COLO829 (cell line): Measurements from ENCODE around the gene NTSR1.

Source experiments
- DNase-seq: peaks from one replicate; pipeline ENCODE4 v3.0.0; 2012; ENCODE audit warnings: low spot score

The NTSR1 gene

GRCh38 chr20:62740286-62741141, 31.9 kb downstream of the NTSR1 start:
- no peak for DNase-seq

DNA sequence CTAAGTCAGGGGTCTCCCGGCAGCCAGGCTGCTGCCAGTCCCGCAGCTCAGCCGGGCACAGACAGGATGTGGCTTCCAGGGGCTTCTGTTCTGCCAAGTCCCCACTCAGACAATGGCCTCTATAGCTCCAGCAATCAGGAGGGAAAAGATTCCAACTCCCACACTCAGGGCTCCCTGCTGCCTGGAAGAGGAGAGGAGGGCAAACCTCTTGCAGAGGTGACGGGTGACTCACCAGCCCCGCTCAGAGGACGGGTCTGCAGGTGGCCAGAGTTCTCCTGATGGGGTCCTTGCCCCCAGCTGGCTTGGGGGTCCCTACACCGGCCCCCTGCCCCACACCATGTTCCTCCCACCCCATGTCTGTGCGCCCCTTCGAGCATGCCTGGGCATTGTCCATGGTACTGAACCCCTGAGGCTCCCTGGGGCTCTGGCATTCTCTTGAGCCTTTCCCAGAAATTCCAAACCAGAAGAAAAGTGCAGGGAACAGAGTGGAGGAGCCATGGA, 32.6 kb downstream of the NTSR1 start:
- DNase-seq, result no peak

GRCh38 chr20:62741701-62742491, 33.3 kb downstream of the NTSR1 start:
- no peak for DNase-seq

DNA sequence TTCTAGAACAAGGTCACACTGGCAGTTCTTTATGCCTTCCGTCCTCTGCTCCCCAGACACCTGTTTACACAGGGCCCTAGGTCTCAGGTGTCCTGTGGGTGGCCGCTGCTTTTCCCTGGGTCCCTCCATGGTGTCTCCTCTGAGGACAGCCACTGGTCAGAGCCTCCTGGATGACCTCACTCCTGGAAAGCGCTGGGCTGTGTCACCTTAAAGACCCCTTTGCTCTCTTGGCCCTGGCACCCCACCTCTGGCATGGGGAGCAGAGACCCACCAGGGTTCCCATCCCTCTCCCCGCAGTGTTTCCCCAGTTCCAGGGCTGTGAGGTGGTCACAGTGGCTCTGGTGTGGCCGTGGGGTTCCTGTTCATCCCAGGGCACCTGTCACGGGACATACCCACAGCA, 33.9 kb downstream of the NTSR1 start:
- no peak for DNase-seq

- no peak for DNase-seq
Observed at GRCh38 chr20:62742979-62743776, 34.5 kb downstream of the NTSR1 start.

- no peak for DNase-seq
Observed at GRCh38 chr20:62743777-62744317, 35.2 kb downstream of the NTSR1 start.

DNA sequence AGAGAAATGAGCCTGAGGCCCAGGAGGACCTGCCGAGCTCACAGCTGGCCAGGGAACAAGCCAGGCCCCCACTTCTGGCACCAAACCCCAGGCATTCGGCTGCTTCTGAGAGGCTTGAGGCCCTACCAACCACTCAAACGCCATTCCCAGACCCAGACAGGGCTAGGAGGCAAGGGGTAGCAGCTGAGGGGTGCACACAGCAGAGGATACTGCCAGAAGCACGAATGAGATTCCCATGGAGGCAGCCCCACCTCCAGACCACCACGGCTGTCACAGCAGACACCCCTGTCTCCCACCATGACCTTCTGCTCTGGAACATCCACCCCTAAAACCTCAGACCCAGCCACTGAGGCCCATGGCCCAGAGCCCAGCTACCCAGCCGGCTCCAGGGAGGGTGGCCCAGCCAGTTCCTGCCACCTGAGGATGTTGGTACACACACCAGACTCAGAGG, 36.1 kb downstream of the NTSR1 start:
- DNase-seq, result no peak

GRCh38 chr20:62745279-62745951, 36.8 kb downstream of the NTSR1 start:
- DNase-seq, result no peak

DNA sequence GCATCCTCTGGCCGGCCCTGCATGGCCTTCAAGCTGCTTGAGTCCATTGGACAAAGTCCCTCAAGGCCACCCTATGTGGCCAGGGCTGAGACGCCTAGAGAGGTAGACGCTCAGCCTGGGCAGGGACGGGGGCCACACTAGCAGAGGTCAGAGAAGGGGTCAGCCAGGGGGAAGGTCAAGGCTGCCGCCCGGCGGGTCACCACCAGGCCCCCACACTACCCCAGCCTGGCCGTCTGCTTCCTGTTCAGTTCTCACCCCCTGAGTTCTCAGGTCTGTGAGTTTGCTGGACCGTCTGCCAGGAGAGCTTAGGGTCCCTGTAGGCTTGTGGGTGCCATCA, 37.3 kb downstream of the NTSR1 start:
- no peak for DNase-seq

GRCh38 chr20:62748311-62748710, 39.7 kb downstream of the NTSR1 start:
- no peak for DNase-seq

GRCh38 chr20:62749851-62750445, 41.3 kb downstream of the NTSR1 start:
- no peak for DNase-seq

DNA sequence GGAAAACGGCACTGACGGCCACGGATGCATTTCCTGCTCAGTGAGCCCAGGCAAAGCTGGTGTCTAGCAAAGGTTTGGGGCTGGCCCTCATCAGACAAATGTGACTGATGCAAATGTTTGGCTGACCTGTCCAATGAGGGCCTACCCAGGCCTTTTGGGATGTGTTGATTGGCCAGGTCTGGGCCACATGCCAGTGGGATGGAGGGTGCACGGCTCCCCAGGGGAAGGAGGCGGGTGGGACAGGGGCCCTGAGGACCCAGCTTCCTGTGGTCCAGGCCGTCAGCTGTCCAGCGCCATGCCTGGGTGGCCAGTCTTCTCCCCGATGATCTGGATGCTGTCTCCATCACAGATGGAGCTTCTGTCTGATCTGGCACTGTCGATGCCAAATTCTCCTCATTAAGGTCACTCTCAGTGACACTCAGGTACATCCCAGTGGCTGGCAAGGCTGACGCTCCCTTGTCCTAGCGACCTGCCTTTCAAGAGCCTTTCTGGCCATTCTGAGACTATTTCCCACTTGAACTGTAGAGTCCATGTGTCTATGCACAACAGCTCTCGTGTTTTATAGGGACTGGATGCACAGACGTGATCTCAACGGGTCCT, 43.0 kb downstream of the NTSR1 start:
- no peak for DNase-seq

- no peak for DNase-seq
Observed at GRCh38 chr20:62752181-62752670, 43.6 kb downstream of the NTSR1 start.

DNA sequence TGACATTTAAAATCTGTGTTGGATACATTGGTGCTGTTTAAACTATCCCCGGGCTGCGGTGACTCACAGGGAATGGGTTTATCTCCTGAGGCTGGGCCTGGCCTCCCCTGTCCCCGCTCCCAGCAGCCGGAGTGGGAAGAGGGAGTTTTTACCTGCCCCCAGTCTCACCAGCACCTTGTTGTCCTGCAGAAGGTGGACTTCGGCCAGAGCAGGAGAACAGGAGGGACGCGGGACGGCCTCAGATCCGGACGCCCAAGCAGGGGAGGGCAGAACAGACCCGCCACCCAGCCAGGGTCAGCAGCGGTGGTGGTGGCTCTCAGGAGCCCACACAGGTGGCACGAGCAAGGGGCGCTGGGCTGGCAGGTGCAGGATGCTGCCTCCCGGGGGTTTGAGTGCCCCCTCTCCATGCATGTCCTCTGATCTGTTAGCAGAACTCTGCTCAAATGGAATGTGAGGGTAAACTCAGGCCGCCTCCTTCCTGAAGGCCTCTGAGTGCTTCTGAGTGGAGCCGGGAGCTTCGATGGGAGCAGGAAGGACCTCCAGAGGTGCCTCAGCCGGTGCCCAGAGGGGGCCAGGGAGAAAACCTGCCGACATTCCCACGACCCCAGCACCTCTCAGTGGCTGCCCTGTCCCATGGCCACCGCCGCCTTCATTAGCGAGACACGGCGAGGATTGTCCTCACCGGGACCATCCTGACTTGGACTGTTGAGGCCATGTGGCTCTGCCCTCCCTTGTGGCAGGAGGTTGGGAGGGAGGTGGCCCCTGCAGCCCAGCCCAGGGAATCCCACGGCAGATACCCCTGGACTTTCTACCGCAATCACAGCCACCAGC, 44.2 kb downstream of the NTSR1 start:
- no peak for DNase-seq

GRCh38 chr20:62753626-62754025, 45.0 kb downstream of the NTSR1 start:
- DNase-seq, result no peak

GRCh38 chr20:62754122-62754990, 45.7 kb downstream of the NTSR1 start:
- no peak for DNase-seq

GRCh38 chr20:62754991-62755356, 46.3 kb downstream of the NTSR1 start:
- no peak for DNase-seq
